IPS-NIHi11 (cell line): ENCODE results near the gene DCUN1D3.
"Not testable (repeated sequence)": the region's sequence is repeated elsewhere in the genome, so short reads cannot be mapped to it uniquely, and the experiment has no call there.

Experiments
- DNase-seq: peaks from one replicate; pipeline ENCODE4 v3.0.0; 2012; ENCODE audit warnings: mixed read lengths, low spot score

DCUN1D3 gene

GRCh38 chr16:20862162-20862960 lies 37.8 kb downstream of the DCUN1D3 start:
- DNase-seq = no peak

DNA sequence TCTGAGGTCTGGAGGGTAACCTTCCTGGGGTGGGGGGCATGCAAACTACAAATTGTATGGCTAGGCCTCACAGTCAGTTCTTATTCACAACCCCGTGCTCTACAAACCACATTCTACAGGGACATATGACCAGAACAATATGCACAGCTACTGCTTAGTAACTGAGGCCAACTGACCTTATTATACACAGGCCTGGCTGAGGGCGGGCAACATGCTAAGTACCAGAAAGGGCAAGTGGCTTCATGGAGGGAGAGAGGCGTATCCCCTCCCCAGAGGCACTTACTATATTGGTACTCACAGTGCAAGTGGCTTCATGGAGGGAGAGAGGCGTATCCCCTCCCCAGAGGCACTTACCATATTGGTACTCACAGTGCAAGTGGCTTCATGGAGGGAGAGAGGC lies 39.2 kb downstream of the DCUN1D3 start:
- not testable (repeated sequence) for DNase-seq

GRCh38 chr16:20860361-20860760 lies 39.8 kb downstream of the DCUN1D3 start:
- no peak for DNase-seq

- DNase-seq = no peak
Measured at GRCh38 chr16:20859699-20860098, 40.5 kb downstream of the DCUN1D3 start.

- no peak for DNase-seq
Measured at GRCh38 chr16:20859229-20859628, 40.9 kb downstream of the DCUN1D3 start.

- no peak for DNase-seq
Measured at GRCh38 chr16:20857281-20857680, 42.9 kb downstream of the DCUN1D3 start.

- no peak for DNase-seq
Measured at GRCh38 chr16:20854963-20855362, 45.2 kb downstream of the DCUN1D3 start.

- DNase-seq = no peak
Measured at GRCh38 chr16:20853981-20854620, 46.1 kb downstream of the DCUN1D3 start.

DNA sequence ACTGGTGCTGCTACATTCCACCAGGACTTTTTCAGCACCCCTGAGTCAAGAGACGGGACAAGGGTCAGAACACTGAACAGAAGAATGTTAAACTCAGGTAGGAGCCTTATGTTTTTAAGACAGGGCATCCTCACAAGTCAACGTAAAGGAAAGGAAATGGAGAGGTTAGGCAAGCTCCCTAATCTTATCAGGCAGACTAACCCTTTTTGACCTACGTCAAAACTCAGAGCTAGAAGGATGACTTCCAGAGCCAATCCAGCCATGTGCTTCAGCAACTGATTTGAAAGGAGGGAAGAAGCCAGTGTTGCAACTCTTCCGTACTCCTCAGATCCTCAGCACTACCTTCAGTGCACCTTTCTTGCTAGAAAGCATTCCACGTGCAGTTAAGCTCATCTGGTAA lies 47.0 kb downstream of the DCUN1D3 start:
- DNase-seq = no peak

DNA sequence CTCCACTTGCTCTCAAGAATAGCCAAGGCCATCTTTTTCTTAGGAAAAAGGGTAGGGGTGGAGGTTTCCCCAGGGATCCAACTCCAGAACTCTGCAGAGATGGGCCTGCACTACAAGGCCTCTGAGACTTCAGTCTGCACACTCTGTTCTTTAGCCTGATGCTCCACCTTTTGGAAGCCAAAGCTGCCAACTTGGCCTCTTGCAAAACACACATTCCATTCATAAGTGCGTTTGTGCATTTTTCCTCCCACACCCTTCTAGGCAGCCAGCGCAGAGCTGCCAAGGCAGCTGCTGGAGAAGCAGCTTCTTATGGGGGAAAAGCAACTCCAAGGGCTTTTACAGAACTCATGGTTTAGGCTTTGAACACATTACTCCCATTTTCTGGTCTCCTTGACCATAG lies 48.6 kb downstream of the DCUN1D3 start:
- DNase-seq = peak; percentile 43

GRCh38 chr16:20850981-20851380 lies 49.2 kb downstream of the DCUN1D3 start:
- no peak for DNase-seq

- DNase-seq = peak; percentile 82
Measured at GRCh38 chr16:20849589-20850390, 50.4 kb downstream of the DCUN1D3 start.

- DNase-seq = no peak
Measured at GRCh38 chr16:20847550-20847949, 52.6 kb downstream of the DCUN1D3 start.

DNA sequence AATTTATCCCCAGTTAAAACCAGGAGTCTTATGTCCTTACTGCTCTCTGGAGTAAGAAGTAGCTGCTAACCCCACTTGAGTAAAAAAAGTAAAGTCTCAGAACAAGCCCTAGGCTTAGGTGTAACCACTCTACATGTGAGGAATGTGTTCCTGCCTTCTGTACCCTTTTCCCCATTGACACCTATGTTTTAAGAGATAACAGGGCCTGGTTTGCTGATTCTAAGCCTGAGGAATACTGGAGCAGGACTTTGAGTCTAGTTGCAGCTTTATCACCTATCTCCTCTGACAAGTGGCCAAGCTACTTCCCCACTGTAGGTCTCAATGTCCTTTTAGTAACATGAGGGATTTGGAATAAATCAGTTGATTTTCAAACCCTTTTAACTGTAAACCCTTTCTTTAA lies 53.6 kb downstream of the DCUN1D3 start:
- no peak for DNase-seq

DNA sequence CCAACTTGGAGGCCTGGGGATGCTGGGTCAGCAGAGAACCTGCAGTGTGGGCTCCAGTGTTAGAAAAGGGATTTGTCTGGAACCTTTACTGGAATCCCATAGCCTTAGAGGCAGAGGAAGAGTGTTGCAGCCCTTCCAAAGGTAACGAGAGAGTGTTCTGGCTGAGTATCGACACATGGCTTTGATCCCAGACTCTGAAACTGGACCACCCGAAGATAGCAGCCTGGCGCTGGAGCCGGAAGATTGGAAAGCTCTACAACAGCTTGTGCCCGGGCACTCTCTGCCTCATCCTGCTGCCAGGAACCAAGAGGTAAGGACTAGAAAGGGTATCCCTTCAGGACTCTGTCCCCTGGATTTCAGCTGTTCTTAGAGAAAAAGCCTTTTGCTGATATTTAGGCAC lies 54.1 kb downstream of the DCUN1D3 start:
- no peak for DNase-seq

DNA sequence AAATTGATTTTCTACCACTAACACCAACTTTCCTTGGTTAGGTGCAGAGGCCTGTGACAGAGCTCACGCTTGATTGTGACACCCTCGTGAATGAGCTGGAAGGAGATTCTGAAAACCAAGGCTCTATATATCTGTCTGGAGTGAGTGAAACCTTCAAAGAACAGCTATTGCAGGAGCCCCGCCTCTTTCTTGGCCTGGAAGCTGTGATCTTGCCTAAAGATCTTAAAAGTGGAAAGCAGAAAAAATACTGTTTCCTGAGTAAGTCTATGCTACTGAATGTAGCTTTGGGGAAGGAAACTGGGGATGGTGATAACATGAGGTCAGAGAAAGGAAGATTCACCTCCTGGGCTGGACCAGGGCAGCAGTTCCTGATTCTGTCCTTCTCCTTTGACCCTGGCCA lies 55.6 kb downstream of the DCUN1D3 start:
- no peak for DNase-seq

GRCh38 chr16:20844054-20844453 lies 56.1 kb downstream of the DCUN1D3 start:
- DNase-seq = no peak

GRCh38 chr16:20839504-20839903 lies 60.7 kb downstream of the DCUN1D3 start:
- DNase-seq = no peak

GRCh38 chr16:20838240-20838639 lies 61.9 kb downstream of the DCUN1D3 start:
- no peak for DNase-seq

DNA sequence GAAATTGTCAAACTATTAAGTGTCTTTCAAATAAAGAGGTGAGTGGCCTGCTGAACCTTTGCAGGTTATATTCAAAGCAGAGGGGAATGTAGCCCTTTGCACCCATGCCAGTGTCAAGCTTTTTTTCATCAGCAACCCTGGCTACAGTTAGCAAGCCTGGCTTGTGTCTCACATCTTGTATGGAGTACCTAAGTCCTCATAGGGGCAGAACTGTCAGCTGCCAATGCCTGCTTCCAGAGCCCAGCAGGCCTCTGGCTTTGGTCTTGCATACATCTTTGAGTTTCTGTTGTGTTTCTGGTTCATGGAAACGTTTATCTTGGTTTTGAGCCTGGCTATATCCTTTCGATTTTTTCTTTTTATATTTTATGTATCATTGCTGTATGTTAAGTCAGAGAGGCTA lies 67.1 kb downstream of the DCUN1D3 start:
- no peak for DNase-seq

DNA sequence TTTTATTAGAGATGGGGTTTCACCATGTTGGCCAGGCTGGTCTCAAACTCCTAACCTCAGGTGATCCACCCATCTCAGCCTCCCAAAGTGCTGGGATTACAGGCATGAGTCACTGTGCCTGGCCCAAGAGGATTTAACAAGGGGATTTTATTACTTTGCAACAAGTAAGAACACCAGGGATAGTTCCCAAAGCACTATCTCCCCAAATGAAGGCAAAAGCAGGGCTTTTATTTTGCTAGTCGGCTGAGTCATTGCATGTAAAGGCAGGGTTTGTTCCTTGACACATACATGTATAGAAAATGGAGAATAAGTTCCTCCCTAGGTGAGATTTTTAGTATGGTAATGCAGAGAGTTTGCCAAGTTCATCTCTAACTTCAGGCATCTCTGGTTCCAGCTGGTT lies 69.8 kb downstream of the DCUN1D3 start:
- DNase-seq = no peak

GRCh38 chr16:20829536-20829935 lies 70.6 kb downstream of the DCUN1D3 start:
- no peak for DNase-seq

DNA sequence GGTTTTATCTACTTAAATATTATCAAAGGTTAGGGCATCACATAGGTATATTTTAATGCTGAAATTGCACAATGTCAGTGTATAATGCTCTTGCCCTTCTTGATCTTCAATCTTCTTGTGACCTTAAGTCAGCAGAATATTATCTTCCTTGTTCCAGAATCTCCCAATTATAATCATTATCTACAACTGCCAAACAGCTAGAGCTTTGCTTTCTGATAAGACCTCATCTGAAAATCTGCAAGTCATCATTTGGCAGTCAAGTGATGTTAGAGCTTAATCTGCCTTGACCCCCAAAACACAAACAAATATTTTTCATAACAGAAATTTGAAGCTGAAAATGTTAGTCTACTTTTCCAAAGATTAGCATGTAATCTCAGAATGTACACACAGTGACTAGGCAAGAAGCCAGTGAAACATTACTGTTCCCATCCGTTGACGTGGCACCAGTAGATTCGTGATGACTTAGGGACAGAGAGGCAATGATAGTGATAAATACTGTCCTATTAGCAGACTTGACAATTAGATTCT lies 74.1 kb downstream of the DCUN1D3 start:
- no peak for DNase-seq
